HG03342 (cell line): Measurements from ENCODE around the gene HSPB6.
"Not testable (repeated sequence)": the region's sequence is repeated elsewhere in the genome, so short reads cannot be mapped to it uniquely, and the experiment has no call there.

ENCODE experiments used
- ATAC-seq: cut with Tn5 transposase; IDR thresholded peaks from one replicate; pipeline ENCODE4 v1.9.1; 2021; ENCODE audit warnings: mild to moderate bottlenecking, moderate library complexity; ENCODE audit not compliant: unreplicated experiment

The HSPB6 gene

DNA sequence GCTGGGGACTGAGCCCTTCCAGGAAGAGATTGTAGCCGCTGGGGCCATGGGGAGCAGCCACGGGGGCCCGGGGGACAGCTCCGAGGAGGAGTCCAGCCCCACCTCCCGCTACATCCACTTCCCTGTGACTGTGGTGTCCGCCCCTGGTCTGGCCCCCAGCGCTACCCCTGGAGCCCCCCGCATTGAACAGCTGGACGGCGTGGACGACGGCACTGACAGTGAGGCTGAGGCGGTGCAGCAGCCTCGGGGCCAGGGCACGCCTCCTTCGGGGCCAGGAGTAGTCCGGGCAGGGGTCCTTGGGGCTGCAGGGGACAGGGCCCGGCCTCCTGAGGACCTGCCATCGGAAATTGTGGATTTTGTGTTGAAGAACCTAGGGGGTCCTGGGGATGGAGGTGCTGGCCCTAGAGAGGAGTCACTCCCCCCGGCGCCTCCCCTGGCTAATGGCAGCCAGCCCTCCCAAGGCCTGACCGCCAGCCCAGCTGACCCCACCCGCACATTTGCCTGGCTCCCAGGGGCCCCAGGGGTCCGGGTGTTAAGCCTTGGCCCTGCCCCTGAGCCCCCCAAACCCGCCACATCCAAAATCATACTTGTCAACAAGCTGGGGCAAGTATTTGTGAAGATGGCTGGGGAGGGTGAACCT, 24.2 kb downstream of the HSPB6 start:
- no peak for ATAC-seq

DNA sequence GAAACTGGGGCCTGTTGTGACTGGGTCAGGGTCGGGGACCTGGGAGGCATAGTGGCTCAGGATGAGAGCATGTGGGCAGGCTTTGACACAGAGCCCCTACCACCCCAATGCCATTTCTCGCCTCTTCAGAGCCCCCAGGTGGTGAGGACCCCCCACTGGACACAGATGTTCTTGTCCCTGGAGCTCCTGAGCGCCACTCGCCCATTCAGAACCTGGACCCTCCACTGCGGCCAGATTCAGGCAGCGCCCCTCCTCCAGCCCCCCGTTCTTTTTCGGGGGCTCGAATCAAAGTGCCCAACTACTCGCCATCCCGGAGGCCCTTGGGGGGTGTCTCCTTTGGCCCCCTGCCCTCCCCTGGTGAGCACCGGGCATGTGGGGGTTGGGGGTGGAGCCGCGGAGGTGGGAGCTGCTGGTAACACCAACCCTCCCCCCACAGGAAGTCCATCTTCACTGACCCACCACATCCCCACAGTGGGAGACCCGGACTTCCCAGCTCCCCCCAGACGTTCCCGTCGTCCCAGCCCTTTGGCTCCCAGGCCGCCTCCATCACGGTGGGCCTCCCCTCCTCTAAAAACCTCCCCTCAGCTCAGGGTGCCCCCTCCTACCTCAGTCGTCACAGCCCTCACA, 24.9 kb downstream of the HSPB6 start:
- ATAC-seq, result no peak

DNA sequence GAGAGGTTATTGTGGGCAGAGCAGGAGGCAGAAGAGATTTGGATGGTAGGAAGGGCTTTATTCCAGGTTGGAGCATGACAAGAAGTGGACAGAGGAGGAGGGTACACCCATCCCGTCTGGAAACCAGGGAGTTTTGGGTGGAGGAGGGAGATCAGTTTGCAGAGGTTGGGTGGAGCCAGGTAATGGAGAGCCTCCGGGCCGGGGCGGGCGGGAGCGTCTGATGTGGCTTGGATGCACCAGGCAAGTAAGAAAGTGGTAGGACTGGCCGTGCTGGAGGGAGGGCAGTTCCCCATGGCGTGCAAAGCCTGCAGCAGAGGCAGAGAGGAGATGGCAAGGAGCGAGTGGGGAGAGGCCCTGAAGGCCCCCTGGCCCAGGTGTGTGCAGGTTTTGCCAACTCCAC, 25.5 kb downstream of the HSPB6 start:
- ATAC-seq, result no peak

DNA sequence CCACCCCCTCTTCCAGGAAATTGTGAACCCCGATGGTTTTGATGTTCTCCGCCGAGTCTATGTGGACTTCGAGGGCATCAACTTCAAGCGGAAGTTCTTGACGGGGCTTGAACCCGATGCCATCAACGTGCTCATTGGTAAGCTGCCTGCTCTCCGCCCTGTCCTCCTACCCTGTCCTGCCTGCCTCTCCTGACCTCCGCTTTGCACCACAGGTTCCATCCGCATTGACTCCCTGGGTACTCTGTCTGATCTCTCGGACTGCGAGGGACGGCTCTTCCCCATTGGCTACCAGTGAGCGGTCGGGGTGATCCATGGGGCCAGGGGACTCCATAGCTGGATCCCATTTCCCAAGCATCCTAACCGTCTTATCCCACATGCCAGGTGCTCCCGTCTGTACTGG, 26.5 kb downstream of the HSPB6 start:
- ATAC-seq, result no peak

DNA sequence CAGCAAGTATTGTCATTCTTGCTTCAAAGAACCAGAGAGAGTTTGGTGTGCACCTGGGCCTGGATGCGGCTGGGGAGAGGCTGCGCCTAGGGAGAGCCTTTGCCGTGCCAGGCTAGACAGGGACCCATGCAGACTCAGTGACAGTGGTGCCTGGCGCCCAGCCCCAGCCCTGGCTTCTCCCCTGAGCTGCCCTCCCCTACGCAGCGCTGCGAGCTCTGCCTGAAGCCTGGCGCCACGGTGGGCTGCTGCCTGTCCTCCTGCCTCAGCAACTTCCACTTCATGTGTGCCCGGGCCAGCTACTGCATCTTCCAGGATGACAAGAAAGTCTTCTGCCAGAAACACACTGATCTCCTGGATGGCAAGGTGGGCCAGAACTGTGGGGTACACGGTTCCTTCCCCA, 27.1 kb downstream of the HSPB6 start:
- no peak for ATAC-seq

DNA sequence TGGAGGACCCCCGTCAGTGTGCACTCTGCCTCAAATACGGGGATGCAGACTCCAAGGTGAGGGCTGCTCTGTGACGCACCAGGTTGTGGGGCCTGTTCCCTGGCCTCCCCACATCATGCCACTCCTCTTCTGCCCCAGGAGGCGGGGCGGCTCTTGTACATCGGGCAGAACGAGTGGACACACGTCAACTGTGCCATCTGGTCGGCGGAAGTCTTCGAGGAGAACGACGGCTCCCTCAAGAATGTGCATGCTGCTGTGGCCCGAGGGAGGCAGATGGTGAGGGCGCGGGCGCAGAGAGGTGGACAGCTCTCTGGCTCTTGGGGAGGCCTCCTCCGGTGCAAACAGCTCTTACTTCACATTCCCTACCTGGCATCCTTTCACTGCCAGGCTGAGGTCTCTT, 27.8 kb downstream of the HSPB6 start:
- ATAC-seq, result no peak

DNA sequence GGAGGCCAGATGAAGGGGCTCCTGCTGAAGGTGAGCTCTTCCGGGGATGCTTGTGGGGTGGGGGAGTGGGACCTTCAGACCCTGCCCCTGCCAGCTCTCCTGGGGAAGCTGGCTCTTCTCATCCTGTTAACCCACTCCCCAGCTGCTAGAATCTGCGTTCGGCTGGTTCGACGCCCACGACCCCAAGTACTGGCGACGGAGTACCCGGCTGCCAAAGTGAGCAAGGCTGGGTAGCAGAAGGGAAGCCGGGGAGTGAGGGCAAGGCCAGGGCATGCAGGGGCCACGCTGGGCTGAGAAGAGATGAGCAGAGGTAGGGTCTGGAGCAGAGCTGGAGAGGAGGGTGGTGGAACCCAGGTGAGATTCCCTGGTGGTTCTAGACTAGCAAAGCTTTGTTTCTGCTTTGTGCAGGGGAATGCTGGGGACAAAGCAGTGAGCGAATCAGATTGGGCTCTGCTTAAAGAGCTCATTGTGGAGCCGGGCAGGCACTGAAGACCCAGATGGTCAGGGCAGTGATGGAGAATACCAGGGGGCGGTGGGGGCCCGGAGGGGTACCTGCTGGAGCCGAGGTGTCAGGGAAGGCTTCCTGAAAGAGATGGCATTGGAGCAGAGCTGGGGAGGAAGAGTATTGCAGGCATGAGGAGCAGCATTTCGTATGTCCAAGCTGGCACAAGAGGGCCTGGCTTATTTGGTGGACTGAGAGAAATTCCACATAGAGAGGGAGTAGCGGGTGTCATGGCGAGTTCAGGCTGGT, 28.7 kb downstream of the HSPB6 start:
- ATAC-seq, result no peak

DNA sequence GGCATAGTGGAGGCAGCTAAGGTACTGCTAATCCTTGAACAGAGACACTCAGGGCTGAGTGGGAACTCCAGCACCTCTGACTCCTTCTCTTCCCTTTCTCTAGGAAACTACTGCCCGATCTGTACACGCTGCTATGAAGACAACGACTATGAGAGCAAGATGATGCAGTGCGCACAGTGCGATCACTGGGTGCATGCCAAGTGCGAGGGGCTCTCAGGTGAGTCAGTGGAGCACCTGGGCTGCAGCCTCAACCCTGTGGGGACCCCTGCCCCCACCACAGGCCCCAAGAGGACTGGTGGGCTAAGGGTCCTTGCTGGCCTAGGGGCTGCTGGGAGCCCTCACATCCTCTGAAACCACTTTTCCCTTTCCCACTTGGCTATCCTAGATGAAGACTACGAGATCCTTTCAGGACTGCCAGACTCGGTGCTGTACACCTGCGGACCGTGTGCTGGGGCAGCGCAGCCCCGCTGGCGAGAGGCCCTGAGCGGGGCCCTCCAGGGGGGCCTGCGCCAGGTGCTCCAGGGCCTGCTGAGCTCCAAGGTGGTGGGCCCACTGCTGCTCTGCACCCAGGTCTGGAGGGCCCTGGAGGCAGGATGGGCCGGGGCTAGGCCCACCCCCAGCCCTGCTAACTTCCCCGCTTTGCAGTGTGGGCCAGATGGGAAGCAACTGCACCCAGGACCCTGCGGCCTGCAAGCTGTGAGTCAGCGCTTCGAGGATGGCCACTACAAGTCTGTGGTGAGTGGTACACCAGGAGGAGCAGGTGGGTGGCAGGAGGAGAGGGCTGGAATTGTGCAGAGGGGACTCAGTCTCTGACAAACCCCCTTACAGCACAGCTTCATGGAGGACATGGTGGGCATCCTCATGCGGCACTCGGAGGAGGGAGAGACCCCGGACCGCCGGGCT, 29.5 kb downstream of the HSPB6 start:
- ATAC-seq, result no peak

DNA sequence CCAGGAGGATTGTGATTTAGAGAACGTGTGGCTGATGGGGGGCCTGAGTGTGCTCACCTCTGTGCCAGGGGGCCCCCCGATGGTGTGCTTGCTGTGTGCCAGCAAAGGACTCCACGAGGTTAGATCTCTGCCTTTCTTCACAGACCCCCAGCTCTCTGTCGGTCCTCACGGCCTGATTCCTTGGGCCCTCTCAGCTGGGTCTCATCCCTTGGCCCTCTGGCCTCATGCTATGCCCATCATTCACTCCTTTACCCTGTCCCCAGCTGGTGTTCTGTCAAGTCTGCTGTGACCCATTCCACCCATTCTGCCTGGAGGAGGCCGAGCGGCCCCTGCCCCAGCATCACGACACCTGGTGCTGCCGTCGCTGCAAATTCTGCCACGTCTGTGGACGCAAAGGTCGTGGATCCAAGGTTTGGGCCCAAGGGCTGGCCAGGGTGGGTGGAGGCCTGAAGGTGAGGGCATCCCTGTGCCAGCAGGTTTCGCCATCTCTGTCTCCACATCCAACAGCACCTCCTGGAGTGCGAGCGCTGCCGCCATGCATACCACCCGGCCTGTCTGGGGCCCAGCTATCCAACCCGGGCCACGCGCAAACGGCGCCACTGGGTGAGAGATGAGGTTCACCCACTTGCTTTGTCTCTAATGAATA, 31.5 kb downstream of the HSPB6 start:
- no peak for ATAC-seq

DNA sequence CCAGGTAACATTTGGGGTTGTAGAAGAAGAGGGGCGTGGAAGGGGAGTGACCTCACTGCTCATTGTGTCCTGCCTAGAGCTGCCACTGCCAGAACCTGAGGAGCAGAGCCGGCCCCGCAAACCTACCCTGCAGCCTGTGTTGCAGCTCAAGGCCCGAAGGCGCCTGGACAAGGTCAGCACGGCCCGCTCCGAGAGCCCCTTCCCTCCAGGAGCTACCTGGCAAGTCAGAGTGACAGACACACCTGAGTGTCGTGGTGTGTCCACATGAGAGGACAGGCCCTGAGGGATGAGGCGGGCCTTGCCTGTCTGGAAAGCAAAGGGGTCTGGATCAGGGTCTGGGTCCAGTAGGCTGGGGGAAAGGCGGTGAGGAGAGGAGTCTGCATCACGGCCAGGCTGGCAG, 32.3 kb downstream of the HSPB6 start:
- no peak for ATAC-seq

DNA sequence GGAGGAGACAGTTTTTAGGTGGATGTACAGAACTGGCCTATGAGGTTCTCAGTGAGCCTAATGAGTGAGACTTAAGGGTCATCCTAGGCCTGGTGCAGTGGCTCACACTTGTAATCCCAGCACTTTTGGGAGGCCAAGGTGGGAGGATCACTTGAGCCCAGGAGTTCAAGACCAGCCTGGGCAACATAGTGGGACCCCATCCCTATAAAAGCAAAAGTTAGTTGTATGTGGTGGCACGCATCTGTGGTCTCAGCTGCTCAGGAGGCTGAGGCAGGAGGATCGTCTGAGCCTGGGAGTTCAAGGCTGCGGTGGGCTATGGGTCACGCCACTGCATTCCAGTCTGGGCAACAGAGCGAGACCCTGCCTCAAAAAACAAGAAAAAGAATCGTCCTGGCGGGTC, 32.7 kb downstream of the HSPB6 start:
- not testable (repeated sequence) for ATAC-seq

DNA sequence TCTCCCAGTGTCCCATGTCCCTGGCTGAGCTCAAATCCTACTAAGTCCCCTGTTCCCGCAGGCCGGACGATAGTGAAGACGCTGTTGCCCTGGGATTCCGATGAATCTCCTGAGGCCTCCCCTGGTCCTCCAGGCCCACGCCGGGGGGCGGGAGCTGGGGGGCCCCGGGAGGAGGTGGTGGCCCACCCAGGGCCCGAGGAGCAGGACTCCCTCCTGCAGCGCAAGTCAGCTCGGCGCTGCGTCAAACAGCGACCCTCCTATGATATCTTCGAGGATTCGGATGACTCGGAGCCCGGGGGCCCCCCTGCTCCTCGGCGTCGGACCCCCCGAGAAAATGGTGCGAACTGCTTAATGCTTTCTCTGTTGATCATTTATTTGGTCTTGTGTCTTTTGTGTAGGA, 33.2 kb downstream of the HSPB6 start:
- no peak for ATAC-seq

DNA sequence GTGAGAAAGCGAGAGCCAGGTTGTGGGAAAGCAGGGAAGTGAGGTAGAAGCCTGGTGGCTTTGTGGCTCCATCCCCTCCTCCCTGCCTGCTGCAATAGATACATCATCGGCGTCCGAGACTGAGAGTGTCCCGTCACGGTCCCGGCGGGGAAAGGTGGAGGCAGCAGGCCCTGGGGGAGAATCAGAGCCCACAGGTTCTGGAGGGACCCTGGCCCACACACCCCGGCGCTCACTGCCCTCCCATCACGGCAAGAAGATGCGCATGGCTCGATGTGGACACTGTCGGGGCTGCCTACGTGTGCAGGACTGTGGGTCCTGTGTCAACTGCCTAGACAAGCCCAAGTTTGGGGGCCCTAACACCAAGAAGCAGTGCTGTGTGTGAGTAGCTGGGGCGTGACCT, 33.9 kb downstream of the HSPB6 start:
- no peak for ATAC-seq

DNA sequence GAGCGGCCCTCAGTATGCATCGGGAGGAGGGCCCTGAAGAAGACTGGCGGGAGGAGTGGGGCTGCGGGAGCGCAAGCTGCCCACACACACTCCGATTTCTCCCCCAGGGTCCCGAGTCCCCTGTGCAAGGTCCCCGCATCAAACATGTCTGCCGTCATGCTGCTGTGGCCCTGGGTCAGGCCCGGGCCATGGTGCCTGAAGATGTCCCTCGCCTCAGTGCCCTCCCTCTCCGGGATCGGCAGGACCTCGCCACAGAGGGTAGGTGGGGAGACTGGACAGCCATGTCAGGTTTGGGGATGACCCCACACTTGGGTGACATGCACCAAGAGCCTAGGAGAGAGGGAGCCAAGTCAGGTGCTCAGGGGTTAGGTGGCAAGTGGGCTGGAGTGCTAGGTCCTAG, 34.4 kb downstream of the HSPB6 start:
- no peak for ATAC-seq

DNA sequence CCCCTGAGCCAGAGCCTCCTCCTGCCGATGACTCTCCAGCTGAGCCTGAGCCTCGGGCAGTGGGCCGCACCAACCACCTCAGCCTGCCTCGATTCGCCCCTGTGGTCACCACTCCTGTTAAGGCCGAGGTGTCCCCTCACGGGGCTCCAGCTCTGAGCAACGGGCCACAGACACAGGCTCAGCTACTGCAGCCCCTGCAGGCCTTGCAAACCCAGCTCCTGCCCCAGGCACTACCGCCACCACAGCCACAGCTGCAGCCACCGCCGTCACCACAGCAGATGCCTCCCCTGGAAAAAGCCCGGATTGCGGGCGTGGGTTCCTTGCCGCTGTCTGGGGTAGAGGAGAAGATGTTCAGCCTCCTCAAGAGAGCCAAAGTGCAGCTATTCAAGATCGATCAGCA, 35.5 kb downstream of the HSPB6 start:
- ATAC-seq, result no peak

DNA sequence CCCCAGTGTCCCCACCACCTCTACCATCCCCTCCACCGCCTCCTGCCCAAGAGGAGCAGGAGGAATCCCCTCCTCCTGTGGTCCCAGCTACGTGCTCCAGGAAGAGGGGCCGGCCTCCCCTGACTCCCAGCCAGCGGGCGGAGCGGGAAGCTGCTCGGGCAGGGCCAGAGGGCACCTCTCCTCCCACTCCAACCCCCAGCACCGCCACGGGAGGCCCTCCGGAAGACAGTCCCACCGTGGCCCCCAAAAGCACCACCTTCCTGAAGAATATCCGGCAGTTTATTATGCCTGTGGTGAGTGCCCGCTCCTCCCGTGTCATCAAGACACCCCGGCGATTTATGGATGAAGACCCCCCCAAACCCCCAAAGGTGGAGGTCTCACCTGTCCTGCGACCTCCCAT, 36.2 kb downstream of the HSPB6 start:
- no peak for ATAC-seq

DNA sequence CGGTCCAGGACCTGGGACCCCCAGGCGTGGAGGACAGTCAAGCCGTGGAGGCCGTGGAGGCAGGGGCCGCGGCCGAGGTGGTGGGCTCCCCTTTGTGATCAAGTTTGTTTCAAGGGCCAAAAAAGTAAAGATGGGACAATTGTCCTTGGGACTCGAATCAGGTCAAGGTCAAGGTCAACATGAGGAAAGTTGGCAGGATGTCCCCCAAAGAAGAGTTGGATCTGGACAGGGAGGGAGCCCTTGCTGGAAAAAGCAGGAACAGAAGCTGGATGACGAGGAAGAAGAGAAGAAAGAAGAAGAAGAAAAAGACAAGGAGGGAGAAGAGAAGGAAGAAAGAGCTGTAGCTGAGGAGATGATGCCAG, 36.7 kb downstream of the HSPB6 start:
- ATAC-seq, result no peak

DNA sequence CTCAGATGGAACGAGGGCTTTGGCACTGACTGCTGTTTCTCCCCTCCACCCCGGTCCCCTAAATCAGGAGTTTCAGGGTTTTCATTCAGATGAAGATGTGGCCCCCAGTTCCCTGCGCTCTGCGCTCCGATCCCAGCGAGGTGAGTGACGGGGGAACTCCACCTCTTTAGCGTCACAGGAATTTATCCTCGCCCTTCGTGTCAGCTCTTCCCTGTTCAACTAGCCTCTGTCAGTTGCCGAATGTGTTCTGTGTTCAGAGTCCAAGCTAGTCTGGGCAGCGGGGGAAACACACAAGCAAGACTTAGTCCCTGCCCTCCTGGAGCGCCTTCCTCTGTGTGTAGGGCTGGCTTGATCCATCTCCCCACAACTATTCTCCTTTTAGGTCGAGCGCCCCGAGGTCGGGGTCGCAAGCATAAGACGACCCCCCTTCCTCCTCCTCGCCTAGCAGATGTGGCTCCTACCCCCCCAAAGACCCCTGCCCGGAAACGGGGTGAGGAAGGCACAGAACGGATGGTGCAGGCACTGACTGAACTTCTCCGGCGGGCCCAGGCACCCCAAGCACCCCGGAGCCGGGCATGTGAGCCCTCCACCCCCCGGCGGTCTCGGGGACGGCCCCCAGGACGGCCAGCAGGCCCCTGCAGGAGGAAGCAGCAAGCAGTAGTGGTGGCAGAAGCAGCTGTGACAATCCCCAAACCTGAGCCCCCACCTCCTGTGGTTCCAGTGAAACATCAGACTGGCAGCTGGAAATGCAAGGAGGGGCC, 37.2 kb downstream of the HSPB6 start:
- ATAC-seq, result no peak

DNA sequence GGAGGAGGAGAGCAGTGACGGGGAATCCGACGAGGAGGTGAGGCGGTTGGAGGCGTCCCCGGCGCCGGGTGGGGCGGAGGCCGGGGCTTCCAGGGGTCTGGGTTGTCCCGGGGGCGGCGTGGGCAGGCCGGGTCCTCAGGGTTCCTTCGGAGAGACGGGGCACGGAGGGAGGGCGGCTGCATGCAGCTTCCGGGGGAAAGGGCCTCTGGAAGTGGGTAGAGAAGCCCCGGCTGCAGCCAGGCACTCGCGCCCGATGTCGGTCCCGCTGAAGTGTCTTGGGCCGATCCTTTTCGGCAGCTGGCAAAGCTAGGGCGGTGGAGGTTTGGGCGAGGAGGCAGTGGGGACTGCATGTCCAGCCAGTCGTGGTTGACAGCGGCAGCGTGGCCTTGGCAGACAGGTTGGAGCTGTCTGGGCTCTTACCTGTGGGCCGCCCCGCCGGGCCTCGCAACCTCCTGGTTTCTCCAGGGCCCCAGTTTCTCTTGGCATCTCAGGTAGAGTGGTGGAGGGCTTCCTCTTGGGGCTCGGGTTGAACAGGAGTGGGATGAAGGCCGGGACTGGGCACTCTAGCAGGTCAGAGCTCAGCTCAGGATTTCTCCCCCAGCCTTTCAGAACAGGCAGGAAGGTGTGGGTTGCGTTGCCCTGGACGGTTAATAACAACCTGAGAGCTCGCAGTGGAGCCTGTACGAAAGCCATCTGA, 38.3 kb downstream of the HSPB6 start:
- ATAC-seq, result no peak
